NCI-H774 (cell line): Measurements from ENCODE around the gene DNAJB8.
A peak's percentile ranks its signal among the peaks of the same experiment; 100 is the strongest.

Experiments used
- DNase-seq: peaks from one replicate; lab custom pipeline; 2025; lab: John Stamatoyannopoulos, UW

Gene DNAJB8

DNA sequence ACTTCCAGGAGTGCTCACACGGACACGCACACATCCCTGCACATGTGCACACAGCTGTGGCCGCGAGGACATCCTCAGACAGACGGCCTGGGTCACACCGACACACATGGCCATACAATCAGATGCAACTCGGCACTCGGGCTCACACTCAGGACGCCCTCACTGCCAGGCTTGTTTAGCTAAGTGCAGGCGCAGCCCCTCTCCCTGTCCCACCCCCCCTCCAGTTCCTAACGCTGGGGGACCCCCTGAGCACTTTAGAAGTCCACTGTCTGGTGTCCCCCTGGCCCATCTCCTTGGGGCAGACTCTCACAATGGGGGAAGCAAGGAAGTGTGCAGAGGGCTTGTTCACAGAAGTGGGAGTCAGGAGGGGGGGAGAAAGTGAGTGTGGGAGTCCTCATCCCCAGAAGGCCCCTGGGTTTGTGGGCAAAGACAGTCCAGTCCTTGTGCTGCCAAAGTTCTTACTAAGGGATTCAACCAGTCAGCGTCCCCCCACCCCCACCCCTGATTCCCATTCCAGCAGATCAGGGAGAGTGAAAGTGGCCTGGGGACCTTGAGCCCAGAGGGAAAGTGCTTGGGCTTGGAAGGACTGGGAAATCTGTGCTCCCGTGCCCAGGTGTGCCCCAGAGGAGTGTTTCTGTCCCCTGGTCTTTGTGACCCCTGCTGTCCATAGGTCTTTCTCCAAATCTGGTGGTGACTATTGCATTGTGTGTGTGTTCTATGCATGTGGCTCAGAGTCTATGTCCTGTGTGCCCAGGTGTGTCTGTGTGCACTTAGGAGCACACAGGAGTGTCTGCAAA lies 27.1 kb upstream of the DNAJB8 start:
- DNase-seq: no peak

DNA sequence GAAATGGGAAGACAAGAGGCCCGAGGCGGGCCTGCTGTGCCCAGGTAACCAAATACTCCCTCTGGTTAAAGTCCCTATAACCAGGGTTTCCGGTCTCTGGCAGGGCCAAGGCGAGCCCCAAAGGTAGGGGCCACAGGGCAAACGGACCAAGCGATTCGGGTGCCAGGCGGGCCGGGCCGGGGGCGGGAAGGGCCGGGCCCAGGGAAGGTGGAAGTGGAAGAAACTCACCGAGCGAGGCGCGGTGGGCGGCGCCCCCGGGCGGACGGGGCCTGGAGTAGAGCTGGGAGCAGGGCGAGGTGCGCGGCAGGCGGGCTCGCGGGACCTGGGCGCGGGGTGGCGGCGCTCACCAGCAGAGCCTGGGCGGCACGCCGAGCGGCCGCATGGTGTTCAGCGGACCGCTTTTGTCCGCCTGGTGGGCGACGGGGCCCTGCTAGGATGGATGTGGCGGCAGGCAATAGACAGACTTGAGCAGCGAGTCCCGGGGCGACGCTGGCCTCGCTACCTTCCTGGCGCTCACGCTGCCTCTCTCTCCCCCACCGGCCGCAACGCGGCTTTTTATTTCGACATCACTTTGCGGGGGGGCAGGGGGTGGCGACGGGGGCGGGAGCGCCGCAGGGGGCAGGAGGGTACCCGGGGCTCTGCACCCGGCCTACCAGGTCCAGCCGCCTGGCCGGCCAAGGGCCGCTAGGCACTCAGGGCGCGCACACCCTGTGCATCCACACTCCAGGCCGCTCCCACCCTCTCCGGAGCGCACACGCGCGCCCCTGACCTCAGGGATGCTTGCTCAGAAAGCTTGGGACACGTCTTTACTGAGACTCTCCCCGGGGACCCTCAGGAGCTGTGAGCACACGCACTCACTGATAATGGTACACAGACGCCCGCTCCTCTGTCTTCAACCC lies 26.2 kb upstream of the DNAJB8 start, which contains the start of gene GATA2:
GATA2 (minus strand) TSS at position 531 of the 899 bp plus-strand sequence. CDS start 6,170 bp downstream, outside the sequence.
- no peak for DNase-seq

DNA sequence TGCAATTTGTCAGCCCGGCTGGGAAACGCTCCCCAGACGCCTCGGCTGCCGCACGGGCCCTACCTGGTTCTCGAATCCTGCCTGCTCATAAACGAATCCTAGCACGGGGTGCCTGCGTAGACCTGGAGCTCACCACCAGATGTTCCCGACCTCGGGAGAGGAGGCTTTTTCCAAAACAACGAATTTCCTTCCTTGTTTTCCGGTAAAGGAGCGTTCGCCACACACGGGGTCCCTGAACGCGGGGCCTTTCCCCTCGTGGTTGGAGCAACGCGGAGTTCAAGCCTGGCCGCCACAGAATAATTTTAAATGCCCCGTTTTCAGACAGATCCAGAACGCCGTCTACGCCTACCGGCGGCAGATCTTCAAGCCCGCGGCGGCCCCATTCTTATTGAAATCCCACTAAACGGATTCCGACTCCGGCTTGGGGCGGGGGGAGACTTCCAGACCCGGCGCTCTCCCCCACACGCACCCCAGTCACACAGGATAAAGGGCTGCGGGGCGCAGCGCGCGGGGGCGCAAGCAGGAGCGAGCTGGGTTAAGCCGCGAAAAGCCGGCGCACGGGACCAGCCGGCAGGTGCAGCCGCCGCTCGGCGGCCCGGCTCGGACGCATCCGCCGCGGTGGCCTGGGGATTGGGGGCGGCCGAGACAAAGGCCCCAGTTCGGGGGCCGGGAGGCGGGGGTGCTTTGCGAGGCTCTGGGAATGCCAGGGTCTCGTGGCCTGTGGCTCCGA lies 25.4 kb upstream of the DNAJB8 start:
- DNase-seq: no peak

DNA sequence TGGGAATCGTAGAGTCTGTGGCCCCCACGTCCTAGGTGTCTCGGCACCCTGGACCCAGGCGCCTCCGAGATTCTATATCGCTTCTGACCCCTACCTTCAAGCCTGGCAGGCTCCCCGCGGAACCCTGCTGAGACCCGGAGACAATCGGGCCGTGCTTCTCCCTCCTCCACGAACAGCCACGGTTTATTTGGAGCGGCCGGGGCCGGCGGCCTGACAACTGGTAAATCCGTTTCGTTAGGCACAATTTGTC lies 24.9 kb upstream of the DNAJB8 start:
- DNase-seq: no peak

DNA sequence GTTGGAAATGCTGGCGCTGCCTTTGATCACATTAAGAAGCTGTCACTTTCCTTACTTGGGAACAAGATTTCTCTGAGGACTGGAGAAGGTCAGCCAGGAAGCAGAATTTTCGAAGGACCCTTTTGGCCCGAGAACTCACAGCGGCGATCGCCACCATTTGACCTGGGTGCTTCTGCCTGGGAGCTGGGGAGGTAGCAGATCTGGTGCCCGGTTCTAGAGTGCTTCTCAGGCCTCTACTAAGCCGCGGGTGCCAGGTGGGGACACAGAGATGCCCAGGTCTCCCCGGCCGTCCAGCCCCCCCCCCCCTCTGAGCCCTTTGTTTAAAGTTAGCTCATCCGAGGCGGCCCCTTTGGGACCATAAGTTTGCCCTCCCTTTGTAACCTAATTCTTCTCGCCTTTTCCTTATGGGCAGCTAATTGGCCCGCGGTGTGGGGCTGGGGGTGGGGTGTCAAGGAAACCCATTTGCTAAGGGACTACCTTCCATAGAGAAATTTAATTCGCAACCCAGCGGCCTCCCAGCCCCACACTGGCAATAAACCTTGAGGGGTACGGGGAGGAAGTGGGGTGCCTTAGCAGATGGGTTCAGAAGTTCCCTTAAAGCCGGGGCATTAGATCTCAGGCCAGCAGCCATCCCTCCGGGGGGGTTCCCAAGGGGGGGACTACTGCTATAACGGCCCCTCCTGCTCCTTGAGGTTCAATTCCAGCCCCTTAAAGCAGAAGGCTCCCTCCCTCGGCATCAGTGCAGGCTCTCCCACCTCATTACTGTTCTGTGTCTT lies 24.4 kb upstream of the DNAJB8 start:
- no peak for DNase-seq

DNA sequence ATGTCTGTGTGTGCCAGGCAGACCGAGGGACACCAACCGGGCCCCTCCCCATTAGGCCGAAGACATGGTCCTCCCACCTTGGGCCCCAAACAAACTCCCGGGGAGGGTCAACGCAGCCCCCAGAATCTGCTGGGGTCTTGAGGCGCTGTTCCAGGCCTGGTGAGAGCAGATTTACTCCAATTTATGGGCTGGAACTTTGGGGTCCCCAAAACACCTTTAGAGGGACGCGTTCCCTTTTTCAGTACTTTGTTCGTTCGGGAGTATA lies 23.9 kb upstream of the DNAJB8 start:
- DNase-seq: no peak

DNA sequence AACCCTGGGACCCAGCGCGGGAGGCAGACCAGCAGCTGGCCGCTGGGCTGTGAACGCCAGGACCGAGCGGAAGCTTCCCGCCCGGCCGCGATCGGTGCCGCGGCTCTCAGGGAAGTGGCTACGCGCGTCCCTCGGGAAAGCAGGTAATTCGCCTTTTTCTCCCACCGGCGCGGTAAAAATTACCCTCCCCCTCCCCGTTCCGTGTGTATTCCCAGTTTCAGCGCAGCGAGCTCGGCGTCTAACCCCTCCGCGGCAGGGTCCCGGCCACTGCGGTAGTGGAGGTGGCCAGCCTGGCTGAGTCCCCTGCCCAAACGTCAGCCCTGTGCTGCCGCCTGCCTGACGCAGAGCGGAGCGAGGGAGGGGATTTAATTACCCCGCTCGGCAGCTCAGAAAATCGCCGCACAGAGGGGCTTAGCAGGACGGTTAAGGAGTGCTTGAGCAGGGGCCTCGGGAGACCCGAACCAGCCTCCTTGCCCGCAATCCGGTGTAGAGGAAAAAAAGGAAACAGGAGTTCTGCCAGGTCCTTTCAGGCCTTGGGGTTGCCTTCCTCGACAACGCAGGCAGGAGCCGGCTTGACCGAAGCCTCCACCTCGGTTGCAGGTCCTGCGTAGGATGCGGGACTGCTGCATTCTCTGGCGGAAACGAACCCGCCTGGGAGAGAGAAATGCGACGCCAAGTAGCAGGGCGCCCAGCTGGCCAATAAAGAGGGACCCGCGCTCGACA lies 23.4 kb upstream of the DNAJB8 start:
- DNase-seq: no peak

DNA sequence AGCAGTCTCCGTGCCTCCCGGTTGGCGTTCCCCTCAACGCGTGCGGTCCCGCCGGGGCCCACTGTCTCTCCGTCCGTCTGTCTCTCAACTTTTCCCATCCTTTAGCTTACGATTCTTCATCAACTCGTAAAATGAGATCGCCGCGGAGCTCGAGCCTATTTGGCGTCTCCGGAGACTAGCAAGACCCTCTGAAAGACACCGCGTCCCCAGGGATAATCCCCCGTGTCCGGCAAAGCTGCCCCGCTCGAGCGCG lies 22.9 kb upstream of the DNAJB8 start:
- no peak for DNase-seq

DNA sequence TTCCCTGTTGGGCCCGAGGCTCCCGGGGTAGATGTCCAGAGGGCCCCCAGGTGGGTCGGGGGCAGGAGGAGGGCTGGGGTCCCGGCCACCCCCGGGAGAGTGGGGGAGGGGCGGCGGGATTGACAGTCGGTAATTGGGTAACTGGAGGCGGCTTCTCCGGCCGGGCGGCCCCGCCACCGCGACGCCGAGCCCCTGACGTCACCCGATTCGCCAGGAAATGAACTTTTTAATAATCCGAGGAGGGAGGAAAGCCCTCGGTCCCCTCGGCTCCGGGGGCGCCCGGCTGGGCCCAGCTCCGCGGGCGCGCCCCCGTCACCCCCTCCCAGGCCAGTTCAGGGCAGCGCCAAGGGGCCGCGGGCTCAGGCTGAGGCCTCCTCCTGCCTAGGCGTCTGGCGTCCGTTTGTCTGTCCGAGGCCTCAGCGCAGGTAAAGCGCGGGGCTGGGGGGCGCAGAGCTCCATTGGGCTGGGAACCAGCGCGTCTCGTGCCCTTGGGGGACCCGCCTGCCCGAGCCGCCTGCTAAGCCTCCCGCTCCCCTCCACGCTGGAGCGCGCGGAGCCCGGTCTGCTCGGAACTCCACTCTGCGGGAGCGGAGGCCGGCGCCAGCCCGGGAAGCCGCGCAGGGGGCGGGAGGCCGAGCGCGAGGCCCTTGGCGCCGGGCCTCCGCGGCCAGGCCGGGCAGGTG lies 22.4 kb upstream of the DNAJB8 start:
- DNase-seq: peak; percentile 32

DNA sequence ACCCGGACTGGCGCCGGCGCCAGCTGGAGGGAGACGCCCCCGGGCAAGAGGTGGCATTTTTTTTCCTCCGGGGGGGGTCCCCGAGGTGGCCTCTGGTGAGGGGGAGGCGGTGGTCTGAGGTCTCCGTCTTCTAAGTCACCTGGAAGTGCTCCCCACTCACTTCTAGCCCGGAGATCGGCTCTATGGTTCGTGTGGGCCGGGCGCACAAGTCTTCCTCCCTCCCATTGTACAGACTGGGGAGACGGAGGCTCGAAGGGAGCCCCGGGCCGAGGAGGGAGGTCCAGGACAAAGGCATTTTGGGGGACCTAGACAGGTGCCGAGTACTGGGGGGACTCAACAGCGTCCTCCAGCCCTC lies 21.9 kb upstream of the DNAJB8 start:
- no peak for DNase-seq

DNA sequence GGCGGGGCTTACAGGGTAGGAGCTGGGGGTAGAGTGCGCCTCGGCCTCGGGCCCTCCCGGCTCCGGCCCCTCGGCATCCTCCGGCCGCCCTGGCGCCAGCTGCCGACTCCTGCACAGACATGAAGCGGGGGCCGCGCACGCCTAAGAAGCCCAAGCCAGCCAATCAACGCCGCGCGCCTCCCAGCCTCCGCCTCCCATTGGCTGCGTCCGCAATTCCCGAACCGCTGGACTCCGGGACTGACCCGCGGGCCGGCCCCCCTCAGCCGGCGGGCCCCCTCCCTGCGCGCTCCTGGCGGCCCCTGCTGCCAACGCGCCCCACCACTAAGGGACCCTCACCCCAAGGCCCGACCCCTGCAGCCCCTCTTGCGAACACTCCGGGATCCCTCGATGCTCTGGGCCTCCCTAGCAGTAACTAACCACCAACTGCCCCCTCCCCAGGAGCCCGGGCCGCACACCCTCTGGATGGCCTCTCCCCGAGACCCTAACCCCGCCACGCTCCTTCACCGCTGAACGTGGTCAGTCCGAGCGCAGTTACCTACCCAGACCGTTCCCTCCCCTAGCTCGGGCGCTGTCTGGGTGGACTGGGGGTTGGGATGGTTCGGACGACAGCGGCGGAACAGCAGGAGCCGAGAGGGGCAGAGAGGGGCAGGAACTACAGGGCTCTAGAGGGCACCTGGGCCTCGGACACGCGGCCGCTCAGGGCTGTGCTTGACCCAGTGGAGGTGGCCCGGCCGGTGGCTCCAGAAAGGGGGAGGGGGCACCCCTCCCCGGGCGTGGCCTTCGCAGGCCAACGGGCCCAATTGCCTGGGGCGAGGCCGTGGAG lies 21.3 kb upstream of the DNAJB8 start:
- DNase-seq: peak; percentile 76

DNA sequence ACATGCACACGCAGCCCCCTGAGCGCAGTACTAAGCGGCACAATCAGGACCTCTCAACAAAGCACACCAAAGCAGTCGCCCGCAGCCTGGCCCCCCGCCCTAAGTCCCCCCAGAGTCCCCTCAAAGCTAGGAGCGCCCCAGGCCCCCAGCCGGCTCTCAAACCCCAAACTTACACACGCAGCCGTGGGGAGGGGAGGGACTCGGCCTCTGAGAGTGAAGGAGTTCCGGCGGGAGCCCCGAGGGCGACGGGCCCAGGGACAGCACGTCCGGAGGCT lies 20.8 kb upstream of the DNAJB8 start:
- no peak for DNase-seq

DNA sequence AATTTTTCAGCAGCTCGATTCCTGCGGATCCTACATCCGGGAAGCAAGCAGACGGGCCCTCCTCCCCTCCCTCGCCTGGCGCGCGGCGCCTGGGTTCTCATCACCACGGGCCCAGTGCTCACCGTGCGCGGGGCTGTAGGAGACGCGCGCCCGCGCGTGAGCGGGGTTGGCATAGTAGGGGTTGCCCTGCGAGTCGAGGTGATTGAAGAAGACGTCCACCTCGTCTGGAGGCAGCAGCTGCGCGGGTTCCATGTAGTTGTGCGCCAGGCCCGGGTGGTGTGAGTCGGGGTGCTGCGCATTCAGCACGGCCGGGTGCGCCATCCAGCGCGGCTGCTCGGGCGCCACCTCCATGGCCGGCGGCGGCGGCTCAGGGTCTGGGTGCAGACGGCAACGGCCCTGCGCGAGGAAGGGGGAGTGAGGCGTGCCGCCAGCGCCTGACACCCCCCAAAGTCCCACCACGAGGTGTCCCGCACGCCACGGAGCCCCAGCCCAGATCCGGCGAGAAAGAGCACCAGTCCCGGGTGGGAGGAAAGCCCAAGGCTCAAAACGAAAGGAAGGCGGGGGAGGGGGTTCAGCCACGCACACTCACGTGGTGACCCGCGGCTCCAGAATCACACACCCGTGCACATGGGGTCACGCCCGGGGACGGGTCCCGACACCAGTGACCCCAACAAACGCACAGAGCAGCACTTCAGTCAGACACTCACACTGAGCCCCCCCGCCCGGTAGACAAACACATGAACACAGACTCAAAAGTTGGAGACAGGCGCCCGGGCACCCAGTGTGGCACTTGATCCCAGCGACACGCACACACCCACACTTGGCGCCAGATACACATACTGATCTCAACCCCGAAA lies 20.2 kb upstream of the DNAJB8 start:
- DNase-seq: no peak

DNA sequence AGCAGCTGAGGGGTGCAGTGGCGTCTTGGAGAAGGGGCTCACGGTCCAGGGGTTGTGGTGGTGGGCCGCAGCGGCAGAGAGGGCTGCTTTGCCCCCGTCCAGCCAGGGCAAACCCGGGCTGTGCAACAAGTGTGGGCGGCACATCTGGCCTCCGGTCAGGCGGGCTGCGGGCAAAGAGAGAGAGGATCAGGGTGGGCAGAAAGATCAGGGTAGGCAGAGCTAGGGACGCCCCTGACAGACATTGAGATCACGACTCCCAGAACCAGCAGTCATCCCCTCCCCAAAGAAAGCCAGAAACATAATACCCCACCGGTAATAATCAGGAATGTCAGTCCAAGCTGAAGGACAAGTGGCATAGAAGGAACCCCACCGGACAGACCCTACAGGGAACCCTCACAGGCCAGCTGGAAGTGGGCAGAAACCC lies 19.5 kb upstream of the DNAJB8 start:
- DNase-seq: no peak

DNA sequence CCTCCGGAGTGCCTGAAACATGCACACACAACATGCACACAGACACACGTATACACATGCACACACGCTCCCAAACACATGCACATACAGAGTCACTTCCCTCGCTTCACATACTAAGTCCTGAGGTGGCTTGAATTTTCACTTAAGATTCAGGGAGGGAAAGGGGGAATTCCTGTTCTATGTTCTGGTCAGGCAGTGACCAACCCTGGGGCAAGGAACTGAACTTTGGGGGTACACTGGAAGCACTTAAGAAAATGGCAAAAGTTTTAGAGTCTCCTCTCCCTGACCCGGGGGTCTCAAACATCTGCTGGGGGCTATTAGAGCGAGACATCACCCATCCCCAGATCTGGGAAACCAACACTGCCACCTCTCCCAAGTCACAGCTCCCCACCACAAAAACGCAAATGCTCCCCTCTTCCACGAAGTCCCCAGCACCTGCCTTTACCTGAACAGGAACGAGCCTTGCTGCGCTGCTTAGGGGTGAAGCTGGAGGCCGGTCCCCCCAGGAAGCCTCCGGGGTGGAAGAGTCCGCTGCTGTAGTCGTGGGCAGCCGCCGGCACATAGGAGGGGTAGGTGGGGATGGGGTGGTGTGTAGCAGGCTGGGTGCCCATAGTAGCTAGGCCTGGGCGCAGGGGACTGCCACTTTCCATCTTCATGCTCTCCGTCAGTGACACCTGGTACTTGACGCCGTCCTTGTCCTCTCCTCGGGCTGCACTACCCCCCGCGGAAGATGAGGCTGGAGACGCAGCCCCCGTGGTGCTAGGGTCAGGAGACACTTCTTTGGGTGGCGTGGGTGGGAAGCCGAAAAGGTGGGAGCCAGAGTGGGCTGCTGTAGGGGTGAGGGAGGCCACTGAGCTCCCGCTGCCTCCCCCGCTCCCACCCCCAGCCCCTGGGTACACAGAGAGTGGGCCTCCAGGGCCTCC lies 18.9 kb upstream of the DNAJB8 start:
- DNase-seq: no peak

DNA sequence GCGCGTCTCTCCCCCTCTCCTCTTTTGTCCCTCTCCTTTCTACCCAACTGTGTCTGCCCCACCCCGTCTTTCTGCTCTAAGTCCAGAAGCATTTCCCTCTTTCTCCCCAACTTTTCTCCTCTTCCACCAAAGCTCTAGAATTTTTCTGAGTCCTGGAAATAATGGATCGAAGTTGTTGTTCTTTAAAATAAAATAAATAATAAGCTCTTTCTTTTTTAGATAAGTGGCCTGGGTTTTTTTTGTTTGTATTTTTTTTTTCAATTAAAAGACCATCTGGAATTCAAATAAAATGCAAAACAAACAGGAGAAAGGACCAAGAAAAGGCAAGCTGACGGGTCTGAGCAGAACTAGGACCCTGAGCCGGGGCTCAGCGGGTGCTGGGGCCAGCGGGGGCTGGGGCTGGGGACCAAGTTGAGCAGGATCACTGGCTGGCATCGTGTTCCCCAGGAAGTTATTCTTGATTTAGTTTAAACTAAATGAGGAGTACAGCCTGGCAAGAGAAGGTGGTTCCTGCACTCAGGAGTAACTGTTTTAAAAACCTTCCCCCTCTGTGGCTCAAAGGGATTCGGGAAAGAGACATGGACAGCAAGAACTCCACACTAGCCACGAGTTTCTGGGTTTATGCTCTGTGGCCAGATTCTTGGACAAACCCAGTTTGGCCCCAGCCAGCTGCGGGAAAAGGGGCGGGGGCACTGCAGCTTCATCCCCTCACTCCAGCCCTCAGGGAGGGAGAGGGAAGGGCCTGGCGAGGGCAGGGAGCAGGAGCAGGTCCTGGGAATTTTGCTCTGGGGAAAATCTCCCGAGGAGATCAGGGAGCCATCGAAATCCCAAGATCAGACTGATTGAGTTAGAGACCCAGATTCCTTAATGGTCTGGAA lies 18.0 kb upstream of the DNAJB8 start:
- no peak for DNase-seq

DNA sequence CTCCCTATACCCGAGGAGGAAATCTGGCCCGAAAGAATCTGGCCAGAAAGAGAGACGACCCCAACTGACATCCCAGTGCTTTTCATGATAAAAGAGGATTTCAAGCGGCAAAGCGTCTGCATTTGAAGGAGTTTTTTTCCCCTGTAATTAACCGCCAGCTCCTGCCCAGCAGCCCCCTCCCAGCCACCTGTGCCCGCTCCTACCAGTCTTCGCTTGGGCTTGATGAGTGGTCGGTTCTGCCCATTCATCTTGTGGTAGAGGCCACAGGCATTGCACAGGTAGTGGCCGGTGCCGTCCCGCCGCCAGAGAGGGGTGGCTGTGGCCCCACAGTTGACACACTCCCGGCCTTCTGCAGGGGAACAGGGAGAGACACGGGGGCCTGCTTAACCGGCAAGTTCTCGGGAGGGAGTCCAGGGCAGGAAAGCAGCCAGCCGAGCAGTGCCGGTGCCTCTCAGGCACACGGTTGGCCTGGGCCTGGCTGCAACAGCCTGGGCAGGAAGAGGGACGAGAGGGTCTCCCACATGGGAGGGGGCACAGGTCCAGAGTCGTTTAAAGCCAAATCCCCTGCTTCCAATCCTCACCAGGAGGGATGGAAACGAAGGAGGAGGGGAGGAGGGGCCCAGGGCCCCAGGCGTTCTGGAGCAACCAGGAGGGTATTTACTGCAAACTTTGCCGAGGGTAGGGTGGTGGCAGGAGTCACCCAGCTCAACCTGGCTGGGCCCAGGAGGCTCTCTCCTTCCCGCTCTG lies 17.1 kb upstream of the DNAJB8 start:
- DNase-seq: no peak
